ENCODE measurements around the gene OTOP2.

DNA sequence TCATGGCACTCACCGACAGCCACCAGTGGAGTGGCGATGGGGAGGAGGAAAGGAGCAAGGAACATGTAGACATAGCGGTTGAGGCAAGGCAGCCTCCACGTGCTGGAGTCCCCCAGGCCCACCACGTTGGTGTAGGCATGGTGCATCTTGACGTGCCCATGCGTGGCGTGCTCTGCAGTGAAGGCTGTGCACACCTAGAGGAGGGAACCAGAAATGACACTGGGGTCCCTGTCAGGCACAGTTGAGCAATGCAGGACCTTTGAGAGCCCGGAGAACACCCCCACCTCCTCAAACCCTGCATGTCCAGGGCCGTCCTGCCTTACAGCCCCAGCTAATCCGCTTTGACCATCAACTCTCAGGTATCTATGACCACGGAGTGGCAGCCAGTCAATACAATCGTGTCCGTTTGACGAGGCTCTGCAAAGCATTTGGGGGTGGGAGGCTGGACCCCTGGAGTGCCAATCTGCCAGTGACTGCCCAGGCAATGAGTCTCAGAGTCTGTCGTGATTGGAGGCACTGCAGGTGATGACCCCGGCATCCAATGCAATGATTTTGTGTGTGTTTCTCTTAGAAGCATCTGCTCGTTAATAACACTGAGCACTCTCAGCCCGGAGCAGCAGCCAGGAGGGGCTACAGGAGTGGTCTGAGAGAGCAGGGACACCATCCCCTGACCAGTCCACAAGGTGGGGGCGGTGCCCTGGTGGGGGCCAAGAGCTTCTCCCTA is 41.4 kb upstream of the OTOP2 start:
- TF ChIP-seq POLR2A (IDR thresholded peaks at IDR 0.05; ENCODE audit: low read depth, low read length) (no peak), TAF1 (IDR thresholded peaks at IDR 0.05; ENCODE audit: low read depth, low read length) (no peak), POLR2AphosphoS5 (IDR thresholded peaks at IDR 0.05; ENCODE audit: low read depth, low read length) (no peak), SPI1 (IDR thresholded peaks at IDR 0.05; ENCODE audit: low read depth, low read length) (no peak), PAX5 (IDR thresholded peaks at IDR 0.05; ENCODE audit: insufficient read depth, low read length, severe bottlenecking) (no peak)

Measured in GM12891 (cell line).